ENCODE results near the gene CAMK1D. TPM values are rescaled to one million over a fixed set of nuclear protein-coding genes. Genes with fewer than 3 reads are reported as not detected.

The CAMK1D gene
- total RNA-seq, 1 donor from 2014 or later: 7.6 TPM

DNA sequence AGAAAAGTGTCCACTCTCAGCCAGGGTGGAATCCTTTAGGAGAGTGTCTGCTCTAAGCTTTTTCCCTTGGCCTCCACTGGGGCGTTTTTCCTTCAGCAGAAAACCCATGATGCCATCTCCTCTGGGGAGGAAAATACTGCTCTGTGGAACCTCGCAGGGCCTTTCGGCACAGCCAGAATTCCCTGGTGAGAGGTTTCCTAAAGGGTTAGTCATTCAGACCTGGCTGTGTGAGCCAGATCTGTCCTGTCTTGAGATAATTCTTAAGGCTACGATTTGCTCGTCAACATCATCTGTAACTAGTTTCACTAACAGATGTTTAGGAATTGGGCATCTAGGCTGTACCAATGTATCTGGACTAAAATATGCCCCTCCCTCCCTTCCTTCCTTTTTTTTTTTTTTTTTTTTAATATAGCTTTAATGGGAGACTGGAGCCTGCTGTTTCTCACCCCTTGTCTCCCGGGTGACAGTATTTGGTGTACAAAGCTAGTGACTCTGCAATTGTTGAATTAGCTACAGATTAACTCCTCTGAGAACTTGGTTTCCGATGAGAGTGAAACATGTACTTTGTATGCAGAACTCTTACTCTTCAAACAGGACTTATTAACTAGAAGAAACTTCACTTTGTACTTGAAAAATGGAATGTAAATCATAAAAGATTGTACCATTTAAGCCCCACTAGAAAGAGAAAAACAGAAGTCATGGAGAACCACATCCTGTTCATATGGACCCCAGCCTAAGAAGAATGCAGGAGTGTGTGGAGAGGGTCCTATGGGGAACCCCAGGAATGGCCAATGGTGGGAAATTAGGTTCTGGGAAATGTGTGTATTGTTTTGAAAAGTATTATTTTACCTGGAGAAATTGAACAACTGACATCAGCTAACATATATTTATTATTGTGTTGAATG is 230.9 kb downstream of the CAMK1D start:
- Mint-ChIP-seq H3K9me3 (peaks cover 38% of the 10 kb centered on the region), H3K36me3 (no peaks in the 10 kb centered on the region), H3K4me1 (no peaks in the 10 kb centered on the region), H3K27ac (no peak overlapping the region), H3K27me3 (ENCODE audit: low read depth) (no peaks in the 10 kb centered on the region), H3K4me3 (no peak overlapping the region)
- DNase-seq (ENCODE audit: low spot score in 2 of 2, unreplicated experiment in 2 of 2): no peak
- TF ChIP-seq, protein P1, sequence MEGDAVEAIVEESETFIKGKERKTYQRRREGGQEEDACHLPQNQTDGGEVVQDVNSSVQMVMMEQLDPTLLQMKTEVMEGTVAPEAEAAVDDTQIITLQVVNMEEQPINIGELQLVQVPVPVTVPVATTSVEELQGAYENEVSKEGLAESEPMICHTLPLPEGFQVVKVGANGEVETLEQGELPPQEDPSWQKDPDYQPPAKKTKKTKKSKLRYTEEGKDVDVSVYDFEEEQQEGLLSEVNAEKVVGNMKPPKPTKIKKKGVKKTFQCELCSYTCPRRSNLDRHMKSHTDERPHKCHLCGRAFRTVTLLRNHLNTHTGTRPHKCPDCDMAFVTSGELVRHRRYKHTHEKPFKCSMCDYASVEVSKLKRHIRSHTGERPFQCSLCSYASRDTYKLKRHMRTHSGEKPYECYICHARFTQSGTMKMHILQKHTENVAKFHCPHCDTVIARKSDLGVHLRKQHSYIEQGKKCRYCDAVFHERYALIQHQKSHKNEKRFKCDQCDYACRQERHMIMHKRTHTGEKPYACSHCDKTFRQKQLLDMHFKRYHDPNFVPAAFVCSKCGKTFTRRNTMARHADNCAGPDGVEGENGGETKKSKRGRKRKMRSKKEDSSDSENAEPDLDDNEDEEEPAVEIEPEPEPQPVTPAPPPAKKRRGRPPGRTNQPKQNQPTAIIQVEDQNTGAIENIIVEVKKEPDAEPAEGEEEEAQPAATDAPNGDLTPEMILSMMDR (IDR thresholded peaks at IDR 0.05; ENCODE audit: unreplicated experiment): no peak

DNA sequence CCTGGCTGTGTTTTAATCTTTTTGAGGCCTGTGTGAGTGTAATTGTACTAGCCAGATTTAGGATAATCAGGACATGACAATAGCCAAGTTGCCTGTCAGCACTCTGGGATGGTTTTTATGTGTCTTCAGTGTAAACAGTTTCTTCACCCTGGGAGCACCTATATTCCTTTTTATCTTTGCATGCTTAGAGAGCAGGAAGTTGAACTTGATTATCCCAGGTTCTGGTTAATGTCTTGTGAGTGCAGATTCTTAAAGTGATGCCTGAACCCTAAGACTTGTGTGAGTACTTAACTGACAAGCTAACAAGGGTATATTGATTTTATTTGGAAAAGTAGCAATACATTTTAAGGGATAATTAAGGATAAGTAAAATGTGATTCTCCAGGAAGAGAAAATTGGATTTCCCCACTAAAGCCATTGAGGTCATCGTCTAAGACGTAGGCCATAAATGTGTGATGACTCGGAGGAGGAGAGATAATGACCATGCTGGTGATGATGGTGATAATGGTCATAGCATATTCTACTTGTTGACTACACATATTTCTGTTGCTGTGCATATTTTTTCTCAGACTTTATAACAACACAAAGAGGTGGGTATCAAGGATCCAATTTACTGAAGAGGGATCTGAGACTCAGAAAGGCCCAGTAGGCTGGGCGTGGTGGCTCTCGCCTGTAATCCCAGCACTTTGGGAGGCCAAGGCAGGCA is 234.7 kb downstream of the CAMK1D start:
- no peak for DNase-seq (ENCODE audit: low spot score in 2 of 2, unreplicated experiment in 2 of 2)
- no peaks in the 10 kb centered on the region for H3K36me3 Mint-ChIP-seq
- peaks cover 17% of the 10 kb centered on the region for H3K27me3 Mint-ChIP-seq (ENCODE audit: low read depth)
- no peak overlapping the region for H3K27ac Mint-ChIP-seq
- no peak overlapping the region for H3K4me3 Mint-ChIP-seq
- no peaks in the 10 kb centered on the region for H3K4me1 Mint-ChIP-seq
- H3K9me3 Mint-ChIP-seq: peaks cover 28% of the 10 kb centered on the region
- TF ChIP-seq, protein P1 (IDR thresholded peaks at IDR 0.05; ENCODE audit: unreplicated experiment): no peak

DNA sequence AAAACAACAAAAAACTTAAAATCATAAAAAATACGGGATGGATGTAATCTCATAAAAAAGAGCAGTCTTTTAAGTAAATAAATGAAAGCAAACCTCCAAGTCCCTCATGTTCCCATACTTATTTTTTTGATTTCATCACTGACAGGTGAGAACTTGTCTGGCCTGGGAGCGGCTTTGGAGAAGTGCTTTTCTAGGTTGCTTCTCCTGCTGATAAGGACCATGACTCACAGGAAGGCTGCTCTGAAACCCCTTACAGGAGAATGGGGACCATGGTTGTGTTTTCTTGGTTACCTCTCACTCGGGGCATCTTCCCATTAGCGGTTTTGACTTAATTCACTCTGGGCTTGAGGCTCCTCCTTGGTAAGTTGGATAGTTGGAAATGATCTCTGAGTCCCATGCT is 237.4 kb downstream of the CAMK1D start:
- Mint-ChIP-seq H3K4me1 (no peaks in the 10 kb centered on the region), H3K4me3 (no peak overlapping the region), H3K27me3 (ENCODE audit: low read depth) (peaks cover 17% of the 10 kb centered on the region), H3K27ac (no peak overlapping the region), H3K36me3 (no peaks in the 10 kb centered on the region), H3K9me3 (peaks cover 13% of the 10 kb centered on the region)
- DNase-seq (ENCODE audit: low spot score in 2 of 2, unreplicated experiment in 2 of 2): no peak
- TF ChIP-seq, protein P1 (IDR thresholded peaks at IDR 0.05; ENCODE audit: unreplicated experiment): no peak

DNA sequence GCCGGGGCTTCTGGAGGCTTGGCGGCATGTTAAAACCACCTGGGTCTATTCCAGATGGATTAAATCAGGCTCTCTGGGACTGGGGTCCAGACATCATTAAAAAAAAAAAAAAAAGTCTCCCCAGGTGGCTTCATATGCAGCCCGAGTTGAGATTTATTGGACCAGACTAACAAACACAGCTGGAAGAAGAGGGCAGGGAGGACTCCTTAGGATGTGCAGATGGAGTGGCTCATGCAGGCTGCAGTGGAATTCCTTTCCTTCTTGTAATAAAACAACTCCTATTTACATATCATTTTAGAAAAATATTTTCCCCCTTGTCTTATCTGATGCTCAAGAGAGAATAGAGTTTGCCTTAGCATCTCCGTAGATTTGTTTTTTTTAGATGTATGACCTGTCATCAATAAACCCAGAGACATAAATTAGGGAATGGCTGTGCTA is 238.1 kb downstream of the CAMK1D start:
- Mint-ChIP-seq H3K9me3 (peaks cover 6% of the 10 kb centered on the region), H3K4me1 (no peaks in the 10 kb centered on the region), H3K27ac (no peak overlapping the region), H3K36me3 (no peaks in the 10 kb centered on the region), H3K27me3 (ENCODE audit: low read depth) (peaks cover 17% of the 10 kb centered on the region), H3K4me3 (no peak overlapping the region)
- DNase-seq (ENCODE audit: low spot score in 2 of 2, unreplicated experiment in 2 of 2): no peak
- TF ChIP-seq, protein P1 (IDR thresholded peaks at IDR 0.05; ENCODE audit: unreplicated experiment): no peak

DNA sequence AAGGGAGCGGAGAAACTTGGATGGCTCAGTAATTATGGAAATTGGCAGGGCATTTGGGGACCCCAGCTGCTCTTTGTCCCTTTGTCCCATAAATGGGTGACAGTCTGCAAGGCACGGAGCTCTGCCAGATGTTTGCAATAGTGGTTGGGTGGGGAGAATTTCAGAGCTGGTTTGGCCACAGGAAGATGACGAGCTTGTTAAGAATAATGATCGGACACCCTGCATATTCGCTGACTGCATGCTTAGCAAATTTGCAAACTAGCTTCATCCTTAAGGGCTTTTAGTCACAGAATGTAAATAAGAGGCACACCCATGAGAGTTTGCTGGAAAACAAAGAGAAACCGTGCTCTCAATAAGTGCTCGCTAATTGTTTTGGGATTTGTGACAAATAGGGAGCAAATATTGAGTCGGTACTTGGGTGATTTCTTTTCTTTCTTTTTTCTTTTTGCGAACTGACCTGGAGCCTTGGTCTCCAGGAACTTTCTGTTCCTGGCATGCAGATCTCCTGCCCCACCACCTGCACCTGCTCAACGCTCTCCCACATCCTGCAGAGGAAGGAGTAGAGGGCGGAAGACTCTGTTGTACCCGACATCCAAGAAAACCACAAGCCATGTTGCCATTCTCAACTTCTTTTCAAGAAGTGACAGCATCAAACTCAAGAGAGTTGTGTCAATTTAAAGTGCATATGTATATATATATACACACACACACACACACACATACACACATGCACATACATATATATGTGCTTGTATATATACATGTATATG is 238.9 kb downstream of the CAMK1D start:
- H3K27me3 Mint-ChIP-seq (ENCODE audit: low read depth): peaks cover 17% of the 10 kb centered on the region
- H3K27ac Mint-ChIP-seq: no peak overlapping the region
- TF ChIP-seq, protein P1 (IDR thresholded peaks at IDR 0.05; ENCODE audit: unreplicated experiment): no peak

More for the DNA sequence above, 238.9 kb downstream of the CAMK1D start:
- H3K36me3 Mint-ChIP-seq: no peaks in the 10 kb centered on the region
- no peak overlapping the region for H3K4me3 Mint-ChIP-seq
- no peaks in the 10 kb centered on the region for H3K4me1 Mint-ChIP-seq
- H3K9me3 Mint-ChIP-seq: peaks cover 5% of the 10 kb centered on the region
- DNase-seq (ENCODE audit: low spot score in 2 of 2, unreplicated experiment in 2 of 2): no peak

Data from mesothelial cell of epicardium (in vitro differentiated cells).